Upper lobe of left lung (tissue), 6 donors: ENCODE results near the gene LGALS9C. TPM values are rescaled to one million over a fixed set of nuclear protein-coding genes. Genes with fewer than 3 reads are reported as not detected.
"Not testable (repeated sequence)": the region's sequence is repeated elsewhere in the genome, so short reads cannot be mapped to it uniquely, and the experiment has no call there.

Experiments used
- ATAC-seq, 2 donors: fragments of 200-7000 bp; cut with Tn5 transposase; one replicate each; pipeline ENCODE4 v1.9.1; 2022; ENCODE audit warnings: mild to moderate bottlenecking in 2 of 2, moderate library complexity in 2 of 2; ENCODE audit not compliant: low FRiP score in 2 of 2
- DNase-seq, 2 donors: peaks; one replicate each; pipeline ENCODE4 v3.0.0-alpha.2; 2019 to 2020
- H3K27ac ChIP-seq, 4 donors: fragments of 200-600 bp; sonication (generic); one replicate each; pipeline ENCODE4 v1.5.1; 2016 to 2019
- H3K27me3 ChIP-seq, 4 donors: fragments of 200-600 bp; sonication (generic); one replicate each; pipeline ENCODE4 v1.5.1; 2017 to 2019
- H3K36me3 ChIP-seq, 4 donors: fragments of 200-600 bp; sonication (generic); one replicate each; pipeline ENCODE4 v1.5.1; 2016 to 2019
- H3K4me1 ChIP-seq, 4 donors: fragments of 200-600 bp; sonication (generic); one replicate each; pipeline ENCODE4 v1.5.1; 2018 to 2019
- H3K4me3 ChIP-seq, 4 donors: fragments of 200-600 bp; sonication (generic); one replicate each; pipeline ENCODE4 v1.5.1; 2017 to 2019; ENCODE audit warnings: mild to moderate bottlenecking in 2 of 4, moderate library complexity in 1 of 4
- H3K9me3 ChIP-seq, 4 donors: fragments of 200-600 bp; sonication (generic); one replicate each; pipeline ENCODE4 v1.5.1; 2018 to 2019
- WGBS, 2 donors: methylation state at CpG; one replicate each; pipeline ENCODE4 v1.1.5; 2017 to 2018; 5-methylcytosine and 5-hydroxymethylcytosine counted together
- total RNA-seq, 6 donors: library from RNA; depleted of rRNA in 4 of 6; stranded (reverse); fragments of >200 nt in 4 of 6; gene quantifications; one replicate each; pipeline versions ENCODE4 v1.1.0 to v1.2.1, GENCODE V29; 2016 to 2021
- TF ChIP-seq, protein P1 (sequence below), 6 experiments: fragments of 450-650 bp in 4 of 6; fragments of 200-600 bp in 2 of 6; sonication (generic) in 2 of 6; IDR thresholded peaks; one replicate each; pipeline ENCODE4 v1.5.1; 2016 to 2019; ENCODE audit warnings: antibody characterized with exemption in 6 of 6
- donor health status: DM: no; HTN: no; CAD: no; lungs with moderate emphysema.
- donor health status: DM: no; HTN: yes; CAD: no; lungs with severe emphysema.

Gene LGALS9C
- total RNA-seq, 6 donors from 2014 or later, result 0.22 to 1.0 (median 0.34) TPM; not detected in 3

DNA sequence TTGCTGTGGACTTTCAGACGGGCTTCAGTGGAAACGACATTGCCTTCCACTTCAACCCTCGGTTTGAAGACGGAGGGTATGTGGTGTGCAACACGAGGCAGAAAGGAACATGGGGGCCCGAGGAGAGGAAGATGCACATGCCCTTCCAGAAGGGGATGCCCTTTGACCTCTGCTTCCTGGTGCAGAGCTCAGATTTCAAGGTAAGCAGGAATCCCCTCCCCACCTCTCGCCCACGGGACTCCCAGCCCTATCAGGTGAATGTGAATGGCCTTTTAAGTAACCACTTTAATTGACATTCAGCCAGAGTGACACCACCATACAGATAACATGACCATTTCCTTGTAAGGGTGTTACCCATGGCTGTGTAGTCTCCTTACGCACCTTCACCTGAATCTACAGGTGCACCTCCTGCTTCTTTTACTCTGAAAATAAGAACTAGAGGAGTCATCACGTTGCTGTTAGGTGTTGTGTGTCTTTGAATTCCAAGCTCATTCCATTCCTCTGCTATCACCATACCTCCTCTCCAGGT, 9.4 kb downstream of the LGALS9C start:
- not testable (repeated sequence) for H3K27me3 ChIP-seq, H3K4me3 ChIP-seq, H3K9me3 ChIP-seq, ATAC-seq, H3K36me3 ChIP-seq, H3K4me1 ChIP-seq, H3K27ac ChIP-seq, DNase-seq
- 40 to 84% methylated on average over 1 to 4 of the region's 10 CpGs for WGBS, 2 donors

DNA sequence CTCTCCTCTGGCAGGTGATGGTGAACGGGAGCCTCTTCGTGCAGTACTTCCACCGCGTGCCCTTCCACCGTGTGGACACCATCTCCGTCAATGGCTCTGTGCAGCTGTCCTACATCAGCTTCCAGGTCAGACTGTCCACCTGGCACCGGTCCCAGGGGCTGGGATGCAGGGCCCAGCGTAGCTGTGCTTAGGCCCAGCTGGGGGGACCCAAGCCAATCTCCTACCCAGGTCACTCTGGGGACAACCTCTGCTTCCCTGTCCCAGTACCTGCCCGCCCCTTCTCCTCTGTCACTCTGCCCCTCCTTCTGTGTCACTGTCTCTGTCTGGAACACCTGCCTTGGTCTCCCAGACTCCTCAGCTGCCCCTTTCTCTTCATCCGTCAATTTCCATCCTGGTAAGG, 11.0 kb downstream of the LGALS9C start:
- WGBS, 2 donors, result 71 to 87% methylated on average over 3 to 5 of the region's 10 CpGs
- H3K36me3 ChIP-seq, H3K9me3 ChIP-seq, H3K4me3 ChIP-seq, H3K27me3 ChIP-seq, H3K4me1 ChIP-seq, H3K27ac ChIP-seq: not testable (repeated sequence)
- DNase-seq (peak in 1 of 2 donors; percentile 42), ATAC-seq (peak in 1 of 2 donors; percentile 54)

DNA sequence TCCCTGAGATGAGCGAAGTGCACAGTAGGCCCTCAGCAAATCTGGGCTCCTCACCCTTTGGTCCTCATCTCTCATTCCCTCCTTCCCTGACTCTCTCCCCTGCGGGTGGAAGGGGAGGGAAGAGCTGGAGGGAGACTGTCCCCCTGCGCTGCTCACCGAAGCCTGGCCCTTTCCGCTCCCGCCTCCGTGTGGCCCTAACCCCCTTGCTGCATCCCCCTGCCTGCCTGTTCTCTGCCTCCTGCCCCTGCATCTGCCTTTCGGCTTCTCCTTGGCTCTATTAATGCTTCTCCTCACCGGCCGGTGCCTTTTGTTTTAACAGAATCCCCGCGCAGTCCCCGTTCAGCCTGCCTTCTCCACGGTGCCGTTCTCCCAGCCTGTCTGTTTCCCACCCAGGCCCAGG, 12.0 kb downstream of the LGALS9C start:
- peak in 1 of 2 donors; percentile 20 for DNase-seq
- not testable (repeated sequence) for H3K4me1 ChIP-seq, H3K27ac ChIP-seq, H3K27me3 ChIP-seq, H3K36me3 ChIP-seq, H3K4me3 ChIP-seq, ATAC-seq, H3K9me3 ChIP-seq
- no CpG with 5 or more reads among the region's 15 CpGs for WGBS, 2 donors

DNA sequence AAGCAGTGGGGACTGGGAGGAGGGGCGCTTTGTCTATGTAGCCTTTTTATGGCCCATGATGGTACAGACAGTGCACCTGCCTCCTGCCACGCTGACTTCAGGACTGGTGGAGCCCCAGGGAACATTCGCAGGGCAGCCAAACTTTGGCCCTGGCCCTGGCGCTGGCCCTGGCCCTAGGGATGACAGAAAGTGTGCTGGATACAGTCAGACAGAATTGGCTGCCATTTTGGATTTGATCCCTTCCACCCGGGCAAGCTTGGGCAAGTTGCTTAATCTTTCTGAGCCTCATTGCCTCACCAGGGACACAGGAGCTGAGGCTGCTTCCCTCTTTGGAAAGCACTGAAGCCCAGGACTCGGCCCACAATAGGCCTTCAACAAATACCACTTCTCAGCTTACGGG, 13.4 kb downstream of the LGALS9C start:
- ATAC-seq, H3K36me3 ChIP-seq, H3K27me3 ChIP-seq, H3K27ac ChIP-seq, H3K9me3 ChIP-seq, H3K4me1 ChIP-seq, H3K4me3 ChIP-seq, DNase-seq: not testable (repeated sequence)
- WGBS, 2 donors, result no CpG with 5 or more reads among the region's 7 CpGs

DNA sequence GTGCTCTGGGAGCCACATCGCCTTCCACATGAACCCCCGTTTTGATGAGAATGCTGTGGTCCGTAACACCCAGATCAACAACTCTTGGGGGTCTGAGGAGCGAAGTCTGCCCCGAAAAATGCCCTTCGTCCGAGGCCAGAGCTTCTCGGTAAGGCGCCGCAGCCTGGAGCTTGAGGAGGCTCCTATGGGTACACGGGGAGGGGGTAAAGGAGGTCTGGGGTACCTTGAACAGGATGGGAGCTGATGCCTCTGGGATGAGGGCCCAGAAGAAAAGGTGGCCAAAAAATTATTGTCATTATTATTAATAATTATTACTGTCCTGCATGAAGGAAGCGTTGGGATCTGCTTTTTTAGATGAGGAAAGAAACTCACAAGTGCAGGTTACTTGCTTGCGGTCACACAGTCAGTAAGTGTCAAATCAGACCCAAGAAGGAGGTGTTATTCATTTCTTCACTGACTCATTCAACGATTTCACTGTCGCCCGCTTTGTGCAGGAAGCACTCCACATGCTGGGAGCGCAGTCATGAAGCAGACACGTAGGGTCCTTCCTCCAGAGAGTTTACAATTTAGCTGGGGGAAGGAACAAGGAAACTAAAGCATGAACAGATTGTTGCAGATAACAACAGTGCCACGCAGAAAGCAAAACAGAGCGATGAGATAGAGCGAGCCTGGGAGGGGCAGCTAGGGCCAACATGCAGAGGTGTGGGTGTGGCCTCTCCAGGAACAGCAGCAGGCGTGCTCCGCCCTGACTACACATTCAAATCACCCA, 16.3 kb downstream of the LGALS9C start:
- WGBS, 2 donors, result 56 to 91% methylated on average over 8 to 13 of the region's 23 CpGs
- not testable (repeated sequence) for H3K27me3 ChIP-seq, H3K27ac ChIP-seq, H3K4me3 ChIP-seq, H3K9me3 ChIP-seq, DNase-seq, H3K36me3 ChIP-seq, H3K4me1 ChIP-seq
- ATAC-seq, result peak in 1 of 2 donors; percentile 7

DNA sequence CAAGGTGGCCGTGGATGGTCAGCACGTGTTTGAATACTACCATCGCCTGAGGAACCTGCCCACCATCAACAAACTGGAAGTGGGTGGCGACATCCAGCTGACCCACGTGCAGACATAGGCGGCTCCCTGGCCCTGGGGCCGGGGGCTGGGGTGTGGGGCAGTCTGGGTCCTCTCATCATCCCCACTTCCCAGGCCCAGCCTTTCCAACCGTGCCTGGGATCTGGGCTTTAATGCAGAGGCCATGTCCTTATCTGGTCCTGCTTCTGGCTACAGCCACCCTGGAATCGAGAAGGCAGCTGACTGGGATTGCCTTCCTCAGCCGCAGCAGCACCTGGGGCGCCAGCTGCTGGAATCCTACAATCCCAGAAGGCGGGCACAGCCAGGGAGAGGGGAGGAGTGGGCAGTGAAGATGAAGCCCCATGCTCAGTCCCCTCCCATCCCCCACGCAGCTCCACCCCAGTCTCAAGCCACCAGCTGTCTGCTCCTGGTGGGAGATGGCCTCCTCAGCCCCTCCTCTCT, 17.7 kb downstream of the LGALS9C start:
- ATAC-seq, H3K27ac ChIP-seq, H3K27me3 ChIP-seq, H3K9me3 ChIP-seq, H3K36me3 ChIP-seq, H3K4me1 ChIP-seq, H3K4me3 ChIP-seq: not testable (repeated sequence)
- 83% methylated on average over 8 of the region's 13 CpGs; no CpG with 5 or more reads in 1 of the 2 donors for WGBS, 2 donors
- peak in 1 of 2 donors; percentile 66 for DNase-seq

DNA sequence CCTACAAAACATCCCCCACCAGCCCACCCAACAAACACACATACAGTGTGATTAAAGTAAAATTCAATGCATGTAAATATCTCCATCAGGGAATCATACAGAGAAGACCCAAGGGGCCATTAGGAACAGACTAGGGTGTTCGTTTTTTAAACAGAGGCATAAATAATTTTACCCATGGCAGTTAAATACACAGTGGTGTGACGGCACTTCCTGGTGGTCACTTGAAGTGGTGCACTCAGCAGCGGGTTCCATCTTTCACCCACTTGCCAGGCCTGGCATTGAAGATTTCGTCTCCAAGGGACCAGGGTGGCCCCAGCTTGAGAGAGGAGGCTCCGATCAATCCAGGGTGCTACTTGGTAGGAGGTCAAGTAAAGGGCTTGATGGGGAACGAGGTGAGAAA, 20.5 kb downstream of the LGALS9C start:
- H3K36me3 ChIP-seq, H3K4me3 ChIP-seq, H3K4me1 ChIP-seq, H3K9me3 ChIP-seq, H3K27ac ChIP-seq, ATAC-seq, DNase-seq, H3K27me3 ChIP-seq: not testable (repeated sequence)
- 58 to 70% methylated on average over 6 of the region's 6 CpGs for WGBS, 2 donors
- TF ChIP-seq, protein P1, sequence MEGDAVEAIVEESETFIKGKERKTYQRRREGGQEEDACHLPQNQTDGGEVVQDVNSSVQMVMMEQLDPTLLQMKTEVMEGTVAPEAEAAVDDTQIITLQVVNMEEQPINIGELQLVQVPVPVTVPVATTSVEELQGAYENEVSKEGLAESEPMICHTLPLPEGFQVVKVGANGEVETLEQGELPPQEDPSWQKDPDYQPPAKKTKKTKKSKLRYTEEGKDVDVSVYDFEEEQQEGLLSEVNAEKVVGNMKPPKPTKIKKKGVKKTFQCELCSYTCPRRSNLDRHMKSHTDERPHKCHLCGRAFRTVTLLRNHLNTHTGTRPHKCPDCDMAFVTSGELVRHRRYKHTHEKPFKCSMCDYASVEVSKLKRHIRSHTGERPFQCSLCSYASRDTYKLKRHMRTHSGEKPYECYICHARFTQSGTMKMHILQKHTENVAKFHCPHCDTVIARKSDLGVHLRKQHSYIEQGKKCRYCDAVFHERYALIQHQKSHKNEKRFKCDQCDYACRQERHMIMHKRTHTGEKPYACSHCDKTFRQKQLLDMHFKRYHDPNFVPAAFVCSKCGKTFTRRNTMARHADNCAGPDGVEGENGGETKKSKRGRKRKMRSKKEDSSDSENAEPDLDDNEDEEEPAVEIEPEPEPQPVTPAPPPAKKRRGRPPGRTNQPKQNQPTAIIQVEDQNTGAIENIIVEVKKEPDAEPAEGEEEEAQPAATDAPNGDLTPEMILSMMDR (IDR thresholded peaks at IDR 0.05), result peak in 1 of 6 experiments; percentile 15

DNA sequence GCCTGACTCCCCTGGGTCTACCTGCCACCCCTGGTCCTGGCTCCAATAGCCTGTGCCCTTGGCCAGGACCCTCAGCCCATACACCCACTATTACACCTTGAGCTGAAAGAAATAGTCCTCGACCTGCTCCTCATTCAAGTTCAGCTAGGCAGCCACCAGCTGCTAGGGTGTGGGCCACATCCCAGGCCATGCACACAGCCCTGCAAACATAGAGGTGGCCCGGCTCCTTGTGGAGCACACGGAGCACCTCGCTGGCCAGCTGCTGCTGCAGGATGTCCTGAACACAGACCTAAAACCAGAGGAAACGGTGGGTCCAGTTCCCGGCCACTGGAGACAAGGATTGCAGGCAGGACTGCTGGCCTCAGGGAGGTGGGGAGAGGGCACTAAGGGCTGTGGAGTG, 22.5 kb downstream of the LGALS9C start:
- WGBS, 2 donors, result 93% methylated on average over 2 of the region's 6 CpGs; no CpG with 5 or more reads in 1 of the 2 donors
- H3K4me1 ChIP-seq, H3K4me3 ChIP-seq, DNase-seq, H3K27me3 ChIP-seq, H3K9me3 ChIP-seq, H3K36me3 ChIP-seq, ATAC-seq, H3K27ac ChIP-seq: not testable (repeated sequence)

DNA sequence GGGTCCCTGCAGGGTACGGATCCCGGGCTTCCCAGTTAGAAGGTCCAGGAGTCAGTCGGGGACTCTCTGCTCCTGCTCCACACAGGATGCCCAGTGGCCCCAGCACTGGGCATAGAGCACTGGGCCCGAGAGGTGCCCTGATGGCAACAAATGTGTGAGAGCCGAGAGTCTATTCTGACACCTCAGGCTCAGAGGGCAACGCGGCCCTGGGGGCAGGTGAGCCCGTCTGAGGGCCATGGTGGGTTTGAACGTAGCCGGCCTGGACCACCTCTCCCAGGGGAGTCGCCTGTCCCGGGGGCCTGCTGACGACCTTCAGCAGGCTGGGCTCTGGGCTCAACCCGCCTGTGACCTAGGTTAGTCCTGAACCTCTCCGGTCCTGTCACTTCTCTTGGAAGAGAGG, 23.2 kb downstream of the LGALS9C start:
- not testable (repeated sequence) for H3K4me3 ChIP-seq, H3K4me1 ChIP-seq, DNase-seq, H3K36me3 ChIP-seq, H3K27me3 ChIP-seq, H3K27ac ChIP-seq, H3K9me3 ChIP-seq, ATAC-seq
- 94% methylated on average over 14 of the region's 15 CpGs; no CpG with 5 or more reads in 1 of the 2 donors for WGBS, 2 donors

DNA sequence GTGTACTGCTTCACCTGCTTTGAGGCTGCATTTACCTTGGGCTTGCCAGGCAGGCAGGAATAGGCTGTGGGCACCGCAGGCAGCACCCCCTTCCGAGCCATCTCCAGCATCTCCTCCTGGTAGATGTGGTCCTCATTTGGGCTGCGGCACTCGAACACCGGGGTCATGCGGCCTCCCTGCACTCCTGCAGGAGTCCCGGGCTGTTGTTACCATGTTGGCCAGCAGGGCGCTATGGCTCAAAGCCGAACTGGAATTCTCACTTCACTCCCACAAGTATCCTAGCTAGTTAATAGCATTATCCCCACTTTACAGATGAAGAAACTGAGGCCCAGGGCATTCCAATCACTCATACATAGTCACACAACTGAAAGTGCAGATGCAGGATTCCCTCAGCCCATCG, 23.7 kb downstream of the LGALS9C start:
- H3K36me3 ChIP-seq, H3K9me3 ChIP-seq, ATAC-seq, DNase-seq, H3K27ac ChIP-seq, H3K27me3 ChIP-seq, H3K4me1 ChIP-seq, H3K4me3 ChIP-seq: not testable (repeated sequence)
- WGBS, 2 donors, result 70% methylated on average over 2 of the region's 10 CpGs; no CpG with 5 or more reads in 1 of the 2 donors

DNA sequence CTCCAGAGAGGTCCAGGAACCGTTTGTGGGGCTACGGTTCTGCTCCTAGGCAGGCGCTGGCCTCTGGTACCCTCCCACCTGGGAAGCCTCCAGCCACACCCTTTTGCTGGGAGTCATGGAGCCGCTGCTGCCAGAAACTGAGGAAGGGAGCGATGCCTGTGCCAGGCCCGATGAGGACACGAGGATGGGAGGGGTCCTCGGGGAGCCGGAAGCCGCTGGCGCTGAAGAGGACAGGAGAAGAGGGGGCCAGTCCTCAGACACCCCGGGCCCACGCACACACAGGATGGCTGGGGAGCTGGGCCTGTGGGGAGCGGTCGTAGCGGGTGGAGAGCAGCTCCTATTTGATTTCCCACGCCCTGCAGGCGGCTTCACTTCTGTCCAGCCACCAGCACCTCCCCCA, 24.2 kb downstream of the LGALS9C start:
- not testable (repeated sequence) for H3K36me3 ChIP-seq, H3K27ac ChIP-seq, H3K9me3 ChIP-seq, H3K4me1 ChIP-seq, H3K4me3 ChIP-seq, H3K27me3 ChIP-seq
- ATAC-seq (peak in 1 of 2 donors; percentile 24), DNase-seq (peak in 1 of 2 donors; percentile 45)
- WGBS, 2 donors, result 72% methylated on average over 9 of the region's 18 CpGs; no CpG with 5 or more reads in 1 of the 2 donors

DNA sequence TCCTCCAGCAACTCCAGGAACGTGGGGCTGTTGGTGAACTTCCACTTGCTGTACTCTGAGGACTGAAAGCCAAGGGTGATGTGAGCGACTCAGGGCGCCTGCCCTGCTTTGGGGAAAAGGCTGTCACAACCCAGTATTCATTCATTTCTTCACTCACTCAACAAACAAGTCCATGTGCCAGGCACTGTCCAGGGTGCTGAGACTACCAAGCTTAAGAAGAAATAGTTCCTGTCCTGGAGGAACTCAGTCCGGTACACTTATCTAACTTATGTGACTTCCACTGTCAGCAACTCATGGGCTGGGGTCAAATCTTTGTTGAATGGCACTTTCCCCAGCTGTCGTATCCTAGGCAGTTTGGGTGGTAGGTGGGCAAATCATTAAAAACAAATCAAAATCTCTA, 26.6 kb downstream of the LGALS9C start:
- not testable (repeated sequence) for H3K27ac ChIP-seq, ATAC-seq, H3K27me3 ChIP-seq, H3K4me3 ChIP-seq, H3K9me3 ChIP-seq, DNase-seq, H3K36me3 ChIP-seq, H3K4me1 ChIP-seq
- no CpG with 5 or more reads among the region's 5 CpGs for WGBS, 2 donors
